ENCODE measurements around the gene MRNIP.
A peak's percentile ranks its signal among the peaks of the same experiment; 100 is the strongest.
"Not testable (repeated sequence)": the region's sequence is repeated elsewhere in the genome, so short reads cannot be mapped to it uniquely, and the experiment has no call there.

Gene MRNIP

GRCh38 chr5:179872055-179872827 lies 13.6 kb upstream of the MRNIP start:
- no peak for DNase-seq (ENCODE audit: low read depth in 2 of 2)

- not testable (repeated sequence) for DNase-seq (ENCODE audit: low read depth in 2 of 2)
Measured at GRCh38 chr5:179871533-179871932, 12.9 kb upstream of the MRNIP start.

DNA sequence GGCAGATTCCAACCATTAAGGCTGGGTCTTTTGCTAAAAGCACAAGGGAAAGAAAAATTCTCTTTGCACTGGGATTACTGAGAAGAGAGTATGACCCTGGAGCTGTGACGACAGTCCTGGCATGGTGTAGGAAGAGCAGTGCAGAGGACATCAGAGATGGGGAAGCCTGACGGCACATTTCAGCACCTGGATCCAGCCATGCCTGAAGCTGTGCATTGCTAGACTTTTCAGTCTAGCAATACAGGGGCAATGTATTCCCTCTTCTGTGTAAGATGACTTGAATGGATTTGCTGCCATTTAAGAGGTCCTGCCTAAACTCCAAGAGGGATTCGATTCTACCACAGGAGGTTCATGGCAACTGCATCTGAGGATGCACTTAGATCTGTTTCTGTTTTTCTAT lies 12.3 kb upstream of the MRNIP start:
- no peak for DNase-seq (ENCODE audit: low read depth in 2 of 2)

DNA sequence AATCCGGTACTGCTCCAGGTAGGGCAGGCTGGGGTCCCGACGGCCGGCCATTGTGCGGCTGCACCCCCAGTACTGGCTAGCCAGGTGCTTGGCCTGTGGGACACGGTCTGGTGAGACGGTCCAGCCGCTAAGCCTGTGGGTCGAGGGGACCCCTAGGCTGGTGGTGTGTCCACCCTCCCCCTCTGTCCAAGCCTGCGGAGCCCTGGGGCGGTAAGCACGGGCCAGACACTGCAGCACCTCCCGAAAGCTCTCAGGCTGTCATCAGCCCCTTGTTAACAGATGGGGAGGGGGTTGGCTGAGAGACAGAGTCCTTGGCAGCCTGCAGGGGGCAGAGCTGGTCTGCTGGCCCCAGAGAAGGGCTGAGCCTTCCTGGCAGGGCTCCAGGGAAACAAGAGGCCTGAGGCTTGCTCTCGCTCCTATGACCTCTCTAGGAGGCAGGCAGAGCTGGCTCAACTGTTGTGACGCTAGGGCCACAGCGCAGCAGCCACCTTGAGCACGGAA lies 11.8 kb upstream of the MRNIP start:
- DNase-seq (ENCODE audit: low read depth in 2 of 2) = no peak

DNA sequence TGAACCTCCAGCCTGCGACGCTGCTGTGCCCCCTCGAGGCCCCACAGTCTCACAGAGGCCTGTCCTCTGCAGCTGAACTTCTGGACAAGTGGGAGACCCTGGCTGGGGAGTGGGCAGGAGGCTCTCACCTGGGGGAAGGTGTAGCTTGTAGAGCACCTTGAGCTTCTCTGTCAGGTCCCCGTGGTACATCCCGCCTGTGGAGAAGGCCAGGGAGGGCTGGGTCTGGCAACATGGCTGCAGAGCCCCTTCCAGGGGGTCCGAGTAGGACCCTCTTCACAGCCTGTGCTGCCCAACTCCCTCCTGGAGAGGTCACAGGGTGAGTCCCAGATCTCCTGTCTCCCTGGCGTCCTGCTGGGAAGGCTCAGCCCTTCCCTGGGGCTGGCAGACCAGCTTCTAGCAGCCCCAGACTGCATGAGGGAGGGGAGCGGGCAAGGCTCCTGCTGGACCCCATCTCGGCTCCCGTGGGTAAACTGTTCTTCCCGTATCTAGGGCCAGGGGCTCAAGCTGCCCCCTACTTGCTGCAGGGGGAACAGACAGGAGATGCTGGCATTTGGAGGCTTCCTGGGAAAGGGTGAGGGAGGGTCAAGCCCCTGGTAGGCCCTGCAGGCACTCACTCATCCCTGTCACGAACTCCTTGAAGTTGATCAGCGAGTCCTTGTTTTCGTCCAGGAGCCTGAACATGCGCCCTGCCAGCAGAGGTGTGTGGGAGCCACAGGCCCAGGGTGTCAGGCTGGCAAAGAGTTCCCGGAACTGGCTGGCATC lies 11.2 kb upstream of the MRNIP start:
- no peak for DNase-seq (ENCODE audit: low read depth in 2 of 2)

DNA sequence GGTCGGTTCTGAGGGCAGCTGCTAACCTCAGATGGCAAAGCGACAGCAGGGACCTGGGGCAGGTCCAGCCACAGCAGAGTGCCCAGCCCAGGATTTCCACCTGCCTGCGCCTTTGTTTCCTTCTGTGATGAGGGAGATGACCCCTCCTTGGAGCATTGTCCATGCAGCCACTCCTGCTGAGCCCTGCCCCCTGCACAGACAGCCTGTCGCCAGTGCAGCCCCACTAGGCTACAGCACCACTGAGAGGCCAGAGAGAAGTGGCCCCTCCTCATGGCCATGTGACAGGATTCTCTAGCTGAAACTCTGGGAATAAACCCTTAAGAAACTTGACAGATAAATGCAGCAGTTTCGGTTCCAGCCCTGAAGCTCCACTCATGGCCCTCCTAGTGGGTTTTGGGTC lies 10.5 kb upstream of the MRNIP start:
- DNase-seq (ENCODE audit: low read depth in 2 of 2) = no peak

DNA sequence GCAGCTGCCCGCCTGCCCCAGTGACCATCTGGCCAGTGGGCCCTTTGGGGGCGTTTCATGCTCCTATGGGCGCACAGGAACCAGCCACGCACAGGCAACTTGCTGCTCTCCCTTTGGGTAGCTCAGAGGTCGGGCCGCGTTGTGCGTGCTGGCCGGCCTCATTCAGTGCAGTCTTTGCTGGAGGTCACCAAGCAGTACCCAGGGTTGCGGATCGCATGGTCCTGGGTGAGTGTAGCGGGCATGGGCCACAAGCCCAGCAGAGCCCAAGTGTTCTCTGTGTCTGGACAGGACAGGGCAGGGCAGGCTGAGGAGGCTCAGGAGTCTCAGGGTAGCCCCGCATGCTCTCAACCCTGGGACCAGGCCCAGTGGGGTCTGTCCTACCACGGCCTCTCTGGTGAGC lies 9.9 kb upstream of the MRNIP start:
- DNase-seq (ENCODE audit: low read depth in 2 of 2) = no peak

DNA sequence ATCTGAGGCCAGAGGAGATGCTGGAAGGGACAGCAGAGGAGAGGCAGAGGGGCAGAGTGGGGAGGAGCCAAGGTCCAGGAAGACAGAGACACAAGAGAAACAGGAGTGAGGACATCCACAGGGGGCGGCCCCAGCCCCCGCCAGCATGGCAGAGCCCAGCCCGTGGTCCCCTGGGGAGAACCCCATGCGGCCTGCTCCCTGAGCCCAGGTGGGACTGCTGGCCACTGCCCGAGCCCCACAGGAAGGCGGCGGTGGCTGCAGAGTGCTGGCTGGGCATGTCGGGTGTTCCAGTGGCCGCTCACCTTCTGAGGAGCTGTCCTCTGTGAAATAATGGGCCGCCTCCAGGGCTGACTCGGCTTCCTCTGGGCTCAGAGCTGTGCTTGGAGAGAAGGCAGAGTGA lies 8.9 kb upstream of the MRNIP start:
- no peak for DNase-seq (ENCODE audit: low read depth in 2 of 2)

DNA sequence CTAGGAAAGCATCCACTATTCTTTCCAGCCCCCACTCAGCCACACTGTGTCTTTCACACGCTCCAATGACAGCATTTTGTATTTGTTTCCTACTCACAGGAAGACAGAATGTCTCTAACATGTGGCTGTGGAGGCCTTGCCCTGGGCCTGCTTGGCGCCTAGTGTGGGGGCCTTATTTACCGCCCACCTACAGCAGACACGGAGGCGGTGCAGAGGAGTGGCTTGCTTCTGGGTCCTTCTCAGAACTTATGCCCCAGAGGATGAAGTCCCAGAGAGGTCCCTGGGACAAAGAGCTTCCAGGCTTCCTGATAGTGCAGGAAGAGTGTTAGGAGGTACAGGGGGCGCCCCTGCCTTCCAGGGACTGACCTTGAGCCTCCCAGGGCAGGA lies 8.5 kb upstream of the MRNIP start:
- DNase-seq (ENCODE audit: low read depth in 2 of 2) = no peak

GRCh38 chr5:179866241-179867078 lies 7.8 kb upstream of the MRNIP start:
- DNase-seq (ENCODE audit: low read depth in 2 of 2) = no peak

GRCh38 chr5:179865491-179866240 lies 7.0 kb upstream of the MRNIP start:
- DNase-seq (ENCODE audit: low read depth in 2 of 2) = no peak

GRCh38 chr5:179864686-179865085 lies 6.1 kb upstream of the MRNIP start:
- DNase-seq (ENCODE audit: low read depth in 2 of 2) = no peak

DNA sequence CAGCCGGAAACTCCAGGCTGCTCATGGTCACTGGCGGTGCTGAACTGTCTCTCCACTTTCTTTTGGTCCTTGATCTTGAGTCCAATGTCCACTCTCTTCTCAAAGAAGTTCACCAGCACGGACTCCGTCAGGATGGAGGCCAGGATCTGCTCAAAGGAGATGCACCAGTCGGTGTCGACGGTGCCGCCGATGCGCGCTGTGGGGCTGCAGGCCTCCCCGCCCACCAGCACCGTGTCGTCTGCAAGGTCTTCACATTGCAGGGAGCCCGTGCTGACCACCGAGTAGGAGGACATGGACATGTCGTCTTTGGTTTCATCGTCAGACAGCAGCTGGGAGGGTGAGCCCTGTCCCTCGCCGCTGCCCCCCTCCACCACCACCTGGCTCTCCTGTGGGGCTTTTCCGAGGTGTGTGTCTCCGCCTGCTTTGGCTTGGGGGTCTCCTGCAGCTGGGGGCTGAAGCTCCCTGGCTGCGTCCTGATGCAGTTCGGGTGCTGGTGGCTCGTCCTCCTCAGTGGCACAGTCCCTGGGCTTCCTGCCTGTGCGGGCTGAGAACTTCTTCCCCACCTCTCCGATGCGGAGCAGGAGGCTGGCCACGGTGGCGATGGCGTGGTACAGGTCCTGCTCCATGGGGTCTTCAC lies 5.0 kb upstream of the MRNIP start:
- no peak for DNase-seq (ENCODE audit: low read depth in 2 of 2)

GRCh38 chr5:179862891-179863290 lies 4.3 kb upstream of the MRNIP start:
- no peak for DNase-seq (ENCODE audit: low read depth in 2 of 2)

- no peak for DNase-seq (ENCODE audit: low read depth in 2 of 2)
Measured at GRCh38 chr5:179862296-179862695, 3.7 kb upstream of the MRNIP start.

DNA sequence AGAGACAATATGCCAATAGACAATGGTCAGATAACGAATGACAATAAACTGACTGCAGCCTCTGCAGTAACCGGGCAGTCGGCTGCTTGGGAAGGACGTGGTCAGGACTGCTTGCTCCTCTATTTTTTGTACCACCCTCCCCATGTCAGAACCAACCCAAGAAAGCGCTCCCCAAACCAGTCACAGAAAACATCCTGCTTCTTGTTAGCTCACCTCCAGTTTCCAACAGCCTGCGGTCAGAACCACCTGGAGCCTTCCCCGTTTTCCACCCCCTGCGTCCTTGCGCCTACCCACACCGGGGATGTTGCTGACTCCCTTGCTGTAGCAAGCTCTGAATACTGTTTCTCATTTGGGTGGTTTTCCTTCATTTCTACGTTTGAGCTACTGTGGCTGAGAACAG lies 1.7 kb upstream of the MRNIP start:
- DNase-seq (ENCODE audit: low read depth in 2 of 2) = no peak

- DNase-seq (ENCODE audit: low read depth in 2 of 2) = peak; percentile 5 to 19
Measured at GRCh38 chr5:179858241-179858585, 404 bp downstream of the MRNIP start.

DNA sequence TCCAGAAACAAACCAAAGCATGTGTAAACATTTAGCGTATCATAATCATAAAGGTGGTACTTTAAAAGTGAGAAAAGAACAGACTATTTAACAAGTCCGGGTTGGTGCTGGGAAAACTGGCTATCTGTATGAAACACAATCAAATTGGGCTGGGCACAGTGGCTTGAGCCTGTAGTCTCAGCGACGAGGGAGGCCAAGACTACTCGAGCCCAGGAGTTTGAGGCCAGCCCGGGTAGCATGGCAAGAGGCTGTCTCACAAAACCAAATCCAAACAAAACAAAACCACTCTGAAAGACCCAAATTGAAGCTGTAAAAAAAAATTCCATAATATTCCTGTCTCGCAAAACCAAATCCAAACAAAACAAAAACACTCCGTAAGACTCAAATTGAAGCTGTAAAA lies 4.3 kb downstream of the MRNIP start:
- no peak for DNase-seq (ENCODE audit: low read depth in 2 of 2)

DNA sequence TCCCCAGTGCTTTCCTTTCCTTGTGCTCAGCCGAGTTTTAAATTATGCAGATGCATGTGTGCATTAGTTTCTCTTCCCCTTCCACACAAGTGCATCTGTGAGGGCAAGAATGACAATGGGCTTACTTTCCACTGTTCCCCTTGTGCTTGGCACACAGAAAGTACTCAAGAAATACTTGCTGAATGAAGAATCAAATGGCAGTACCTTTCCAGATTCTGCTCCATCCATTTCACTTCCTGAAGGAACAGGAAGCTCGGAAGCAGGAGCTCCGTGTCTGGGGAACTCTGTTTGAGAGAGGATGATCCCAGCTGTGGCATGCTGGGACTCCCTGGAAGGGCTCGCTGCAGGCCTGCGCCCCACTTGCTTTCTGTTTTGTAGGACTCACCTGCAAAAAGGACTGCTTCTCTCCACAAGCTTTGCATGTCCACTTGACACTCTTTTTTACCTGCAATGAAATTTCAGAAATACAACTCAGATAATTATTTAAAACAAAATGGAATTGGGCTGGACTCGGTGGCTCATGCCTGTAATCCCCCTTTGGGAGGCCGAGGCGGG lies 5.5 kb downstream of the MRNIP start:
- no peak for DNase-seq (ENCODE audit: low read depth in 2 of 2)

- DNase-seq (ENCODE audit: low read depth in 2 of 2) = no peak
Measured at GRCh38 chr5:179841621-179842020, 17.0 kb downstream of the MRNIP start.

GRCh38 chr5:179840766-179841165 lies 17.9 kb downstream of the MRNIP start:
- no peak for DNase-seq (ENCODE audit: low read depth in 2 of 2)
